GM12878 (cell line): ENCODE measurements around the gene NNMT. TPM values are rescaled to one million over a fixed set of nuclear protein-coding genes. Genes with fewer than 3 reads are reported as not detected.

Experiments
- ATAC-seq: fragments of 200-7000 bp; cut with Tn5 transposase; 3 replicates; pipeline ENCODE4 v1.9.1; 2020; ENCODE audit warnings: mild to moderate bottlenecking, moderate library complexity
- BruUV-seq: library from RNA; stranded (reverse); fragments of 400-500 nt; replicated peaks from 2 replicates; lab custom pipeline; 2021; lab: Mats Ljungman, UMichigan
- CTCF ChIA-PET: fragments of 300-600 bp; sonication (Branson Sonifier 250); formaldehyde crosslinking; extraction: SDS; loops from one replicate; lab custom pipeline; 2021; ENCODE audit warnings: inconsistent platforms; lab: Yijun Ruan, JAX
- POLR2A ChIA-PET: fragments of 350-600 bp; formaldehyde crosslinking; extraction: SDS; loops from one replicate; lab custom pipeline; 2021; ENCODE audit warnings: inconsistent platforms; lab: Charles Lee
- RAD21 ChIA-PET: fragments of 300-600 bp; sonication (Branson Sonifier 250); formaldehyde crosslinking; loops from one replicate; lab custom pipeline; 2023; ENCODE audit warnings: antibody characterized with exemption; ENCODE audit not compliant: unreplicated experiment; lab: Charles Lee
- SMC1A ChIA-PET: fragments of 300-600 bp; sonication (Branson Sonifier 250); formaldehyde crosslinking; loops from one replicate; lab custom pipeline; 2023; ENCODE audit not compliant: unreplicated experiment, uncharacterized antibody; lab: Charles Lee
- DNase-seq: peaks from one replicate; pipeline ENCODE4 v3.0.0-alpha.2; 2011; ENCODE audit warnings: low read depth, low spot score
- FAIRE-seq: peaks from 3 replicates; lab custom pipeline; 2011; peaks lifted over from hg19 to GRCh38; lab: Jason Lieb, UNC
- H2AFZ ChIP-seq: 2 replicates; pipeline ENCODE4 v1.6.0; 2011; ENCODE audit warnings: low read depth, low read length, control low read depth; ENCODE audit not compliant: control insufficient read depth
- H3K27ac ChIP-seq: 2 replicates; pipeline ENCODE4 v1.5.1; 2011; ENCODE audit warnings: control low read depth; ENCODE audit not compliant: control insufficient read depth, insufficient read depth
- H3K27me3 ChIP-seq, 2 experiments: replicated peaks in 1 of 2; 2 replicates each; pipeline versions ENCODE4 v1.6.0 to v1.6.1; 2011; ENCODE audit warnings: low read length in 1 of 2; ENCODE audit not compliant: control insufficient read depth in 2 of 2, insufficient read depth in 2 of 2
- H3K36me3 ChIP-seq, 2 experiments: 2 replicates each; pipeline ENCODE4 v1.5.1; 2011; ENCODE audit warnings: low read length in 1 of 2; ENCODE audit not compliant: control insufficient read depth in 2 of 2, insufficient read depth in 2 of 2
- H3K4me1 ChIP-seq: 2 replicates; pipeline ENCODE4 v1.6.1; 2011; ENCODE audit warnings: mild to moderate bottlenecking, low read length, moderate library complexity, mixed read lengths; ENCODE audit not compliant: control insufficient read depth, insufficient read depth
- H3K4me2 ChIP-seq: 2 replicates; pipeline ENCODE4 v1.6.0; 2011; ENCODE audit warnings: control low read depth; ENCODE audit not compliant: control insufficient read depth, insufficient read depth
- H3K4me3 ChIP-seq: fragments of 200-600 bp; sonication (generic); 2 replicates; pipeline ENCODE4 v1.5.1; 2016
- H3K79me2 ChIP-seq: 2 replicates; pipeline ENCODE4 v1.6.0; 2011; ENCODE audit warnings: low read length; ENCODE audit not compliant: control insufficient read depth, insufficient read depth
- H3K9ac ChIP-seq: 2 replicates; pipeline ENCODE4 v1.8.0; 2011; ENCODE audit warnings: low read length, control low read depth, mixed read lengths; ENCODE audit not compliant: control insufficient read depth, insufficient read depth
- H3K9me3 ChIP-seq: replicated peaks from 3 replicates; pipeline ENCODE4 v1.5.1; 2011; ENCODE audit warnings: mild to moderate bottlenecking, low read length; ENCODE audit not compliant: control insufficient read depth, insufficient read depth
- H4K20me1 ChIP-seq: 2 replicates; pipeline ENCODE4 v1.6.0; 2011; ENCODE audit not compliant: control insufficient read depth, insufficient read depth
- E2F4 ChIP-seq: IDR thresholded peaks from 2 replicates; pipeline ENCODE4 v1.6.1; 2012; ENCODE audit warnings: low read depth, low read length, improper control_type of control experiment
- EP300 ChIP-seq, 2 experiments: fragments of 150-350 bp in 1 of 2; IDR thresholded peaks; 2 replicates each; pipeline ENCODE4 v1.6.1; 2011 to 2012; ENCODE audit warnings: low read depth in 2 of 2, low read length in 2 of 2, borderline replicate concordance in 1 of 2, improper control_type of control experiment in 1 of 2, inconsistent platforms in 1 of 2; ENCODE audit not compliant: control insufficient read depth in 1 of 2
- IRF4 ChIP-seq: IDR thresholded peaks from 2 replicates; pipeline ENCODE4 v1.6.1; 2011; ENCODE audit warnings: low read depth, low read length
- LARP7 ChIP-seq: fragments of 450-650 bp; IDR thresholded peaks from 2 replicates; pipeline ENCODE4 v1.6.1; 2017; ENCODE audit warnings: mild to moderate bottlenecking
- MTA2 ChIP-seq: fragments of 450-650 bp; IDR thresholded peaks from 2 replicates; pipeline ENCODE4 v1.6.1; 2016; ENCODE audit warnings: low read depth, mild to moderate bottlenecking, moderate library complexity
- NBN ChIP-seq: fragments of 450-650 bp; IDR thresholded peaks from 2 replicates; pipeline ENCODE4 v1.6.1; 2016
- NFYA ChIP-seq: IDR thresholded peaks from 2 replicates; pipeline ENCODE4 v1.6.1; 2011; ENCODE audit warnings: low read depth, mild to moderate bottlenecking, low read length, improper control_type of control experiment, borderline replicate concordance
- RB1 ChIP-seq: fragments of 450-650 bp; formaldehyde crosslinking; IDR thresholded peaks from 2 replicates; pipeline ENCODE4 v1.6.1; 2017; ENCODE audit warnings: mild to moderate bottlenecking, borderline replicate concordance
- SKIL ChIP-seq: fragments of 450-650 bp; IDR thresholded peaks from 2 replicates; pipeline ENCODE4 v1.6.1; 2017; ENCODE audit warnings: mild to moderate bottlenecking, low read depth, inconsistent platforms; ENCODE audit not compliant: poor library complexity, severe bottlenecking
- SMARCA5 ChIP-seq: fragments of 450-650 bp; IDR thresholded peaks from 2 replicates; pipeline ENCODE4 v1.6.1; 2017; ENCODE audit warnings: mild to moderate bottlenecking
- SP1 ChIP-seq: IDR thresholded peaks from one replicate; pipeline ENCODE4 v1.6.1; 2011; ENCODE audit warnings: low read depth, low read length
- SUZ12 ChIP-seq: fragments of 200-600 bp; sonication (generic); IDR thresholded peaks from one replicate; pipeline ENCODE4 v1.6.1; 2018; ENCODE audit warnings: antibody characterized with exemption, mild to moderate bottlenecking; ENCODE audit not compliant: unreplicated experiment
- TAF1 ChIP-seq: IDR thresholded peaks from 2 replicates; pipeline ENCODE4 v1.6.1; 2011; ENCODE audit warnings: mild to moderate bottlenecking, low read depth, low read length, borderline replicate concordance
- TCF12 ChIP-seq: IDR thresholded peaks from 2 replicates; pipeline ENCODE4 v1.6.1; 2011; ENCODE audit warnings: low read depth, mild to moderate bottlenecking, low read length
- YBX1 ChIP-seq: fragments of 450-650 bp; IDR thresholded peaks from 2 replicates; pipeline ENCODE4 v1.6.1; 2016; ENCODE audit warnings: antibody characterized with exemption
- WGBS: methylation state at CpG from one replicate; pipeline ENCODE4 v1.1.6; 2016; ENCODE audit warnings: low lambda C conversion rate; ENCODE audit not compliant: insufficient replicate concordance, insufficient coverage; ENCODE audit errors: missing lambda C conversion rate; 5-methylcytosine and 5-hydroxymethylcytosine counted together
- in situ Hi-C: fragments of 300-500 bp; cut with MboI; formaldehyde crosslinking; loops from 9 replicates; pipeline ENCODE4 v1.14.3; 2018; ENCODE audit warnings: mixed read lengths
- intact Hi-C: fragments of 100-400 bp; cut with micrococcal nuclease; formaldehyde crosslinking; loops from one replicate; pipeline ENCODE4 v1.14.2; 2022; ENCODE audit not compliant: unreplicated experiment
- polyA plus RNA-seq, 11 experiments: library from polyadenylated mRNA; depleted of rRNA in 4 of 11; unstranded in 6 of 11; stranded (reverse) in 5 of 11; fragments of >200 nt; fragmentation: Nextera tagmentation in 4 of 11; fragmentation: Illumina TruSeq in 1 of 11; extraction: Ambion mirVana in 4 of 11; extraction: Trizol in 1 of 11; gene quantifications; 1 replicate in 1 of 11; 2 replicates in 10 of 11; pipeline versions ENCODE4 v1.2.1 to v1.2.3, GENCODE V29; 2011 to 2016; ENCODE audit warnings: inconsistent platforms in 2 of 11, missing spikeins in 2 of 11, low read depth in 1 of 11
- total RNA-seq, 4 experiments: library from RNA; depleted of rRNA in 3 of 4; stranded (reverse); fragments of >200 nt in 3 of 4; fragmentation: Illumina TruSeq in 1 of 4; extraction: Trizol in 1 of 4; gene quantifications; 2 replicates each; pipeline versions ENCODE4 v1.2.1 to v1.2.3, GENCODE V29; 2013 to 2021
- TF ChIP-seq, protein P1 (sequence below): IDR thresholded peaks from 2 replicates; pipeline ENCODE4 v1.6.1; 2011; ENCODE audit warnings: borderline replicate concordance, low read depth, mild to moderate bottlenecking, moderate library complexity, mixed read lengths, low read length; ENCODE audit not compliant: insufficient read depth; ENCODE audit errors: extremely low read length
- TF ChIP-seq, protein P2 (sequence below): fragments of 450-650 bp; IDR thresholded peaks from 2 replicates; pipeline ENCODE4 v1.6.1; 2014; ENCODE audit warnings: mild to moderate bottlenecking

Gene NNMT
- total and polyA plus RNA-seq, 10 of the 15 experiments (the other 5 are each of a cell fraction or from before 2014, with no cell fraction given), result 0.46 TPM; not detected in 9

DNA sequence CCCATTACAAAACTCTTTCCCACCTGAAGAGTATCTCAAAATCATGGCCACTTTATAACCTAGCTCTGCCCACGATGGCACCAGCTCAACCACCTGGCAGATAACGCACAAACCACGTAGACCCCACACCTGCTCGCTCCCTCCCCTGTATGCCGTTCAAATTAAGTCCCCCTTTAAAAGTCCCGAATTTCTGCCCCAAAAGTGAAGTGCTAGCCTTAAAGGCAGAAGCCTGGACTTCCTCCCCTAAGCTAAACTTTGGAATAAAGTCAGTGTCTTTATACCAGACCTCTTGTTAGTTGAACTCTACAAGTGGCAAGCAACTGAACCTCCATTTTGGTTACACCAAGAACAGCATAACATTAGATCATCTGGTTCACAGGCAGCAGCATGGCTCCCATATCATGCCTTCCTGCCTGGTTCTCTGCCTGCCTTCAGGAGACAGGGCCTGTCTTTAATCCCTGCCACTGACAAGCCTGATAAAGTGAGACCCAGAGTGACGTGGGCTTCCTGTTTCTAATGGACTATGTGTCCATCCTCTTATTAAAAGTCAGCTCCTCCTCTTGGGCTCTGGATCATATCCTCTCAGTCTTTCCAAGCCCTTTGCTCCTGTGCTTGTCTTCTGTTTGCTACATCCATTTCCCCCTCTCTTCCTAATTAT is 32.6 kb upstream of the NNMT start:
- H2AFZ ChIP-seq, result no peak overlapping the region
- in situ Hi-C loops (loop anchor here (5.0 to 10.0 kb wide), 4 partner anchors 271 to 959 kb away; no protein-coding TSS in a partner anchor), intact Hi-C loops (loop anchor here (5.0 kb wide), 3 partner anchors 226 to 956 kb away; no protein-coding TSS in a partner anchor)
- DNase-seq (no peak), FAIRE-seq (no peak), ATAC-seq (no peak)
- peaks cover 0 to 3% of the 10 kb centered on the region in 2 experiments; a peak in 1 of 4 replicates for H3K27me3 ChIP-seq
- no TSS peak for BruUV-seq
- H3K4me2 ChIP-seq, result no peak overlapping the region
- no peak overlapping the region for H3K9ac ChIP-seq
- ChIA-PET RAD21 (interaction anchor here (1.5 to 4.3 kb wide), 2 partner anchors 269 to 368 kb away, joined by 6 to 17 read pairs; no protein-coding TSS in a partner anchor), CTCF (interaction anchor here (0.7 to 8.8 kb wide), 3 partner anchors 270 to 1027 kb away, joined by 3 to 120 read pairs (median 83); no protein-coding TSS in a partner anchor), POLR2A (no interaction called here), SMC1A (interaction anchor here (7.1 kb wide), 1 partner anchor 367 kb away, joined by 40 read pairs; no protein-coding TSS in a partner anchor)
- H3K79me2 ChIP-seq, result no peaks in the 10 kb centered on the region
- no peak overlapping the region for H3K27ac ChIP-seq
- no peak overlapping the region for H3K4me3 ChIP-seq
- H3K9me3 ChIP-seq, result no peaks in the 10 kb centered on the region
- TF ChIP-seq NBN, result no peak
- no peak for TF ChIP-seq SKIL
- TF ChIP-seq YBX1, result no peak
- no peak for TF ChIP-seq EP300 (IDR thresholded peaks at IDR 0.05; ENCODE audit: borderline replicate concordance in 1 of 2, control insufficient read depth in 1 of 2, low read depth in 2 of 2, low read length in 2 of 2)
- no peak for TF ChIP-seq SMARCA5
- TF ChIP-seq TCF12, result no peak
- TF ChIP-seq E2F4, result no peak
- TF ChIP-seq IRF4, result no peak
- TF ChIP-seq, protein P1, sequence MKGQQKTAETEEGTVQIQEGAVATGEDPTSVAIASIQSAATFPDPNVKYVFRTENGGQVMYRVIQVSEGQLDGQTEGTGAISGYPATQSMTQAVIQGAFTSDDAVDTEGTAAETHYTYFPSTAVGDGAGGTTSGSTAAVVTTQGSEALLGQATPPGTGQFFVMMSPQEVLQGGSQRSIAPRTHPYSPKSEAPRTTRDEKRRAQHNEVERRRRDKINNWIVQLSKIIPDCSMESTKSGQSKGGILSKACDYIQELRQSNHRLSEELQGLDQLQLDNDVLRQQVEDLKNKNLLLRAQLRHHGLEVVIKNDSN, result no peak
- TF ChIP-seq LARP7, result no peak
- TF ChIP-seq NFYA, result no peak
- TF ChIP-seq TAF1, result no peak
- TF ChIP-seq SUZ12, result no peak
- no peak for TF ChIP-seq RB1
- no peak for TF ChIP-seq SP1
- TF ChIP-seq MTA2, result no peak
- TF ChIP-seq, protein P2, sequence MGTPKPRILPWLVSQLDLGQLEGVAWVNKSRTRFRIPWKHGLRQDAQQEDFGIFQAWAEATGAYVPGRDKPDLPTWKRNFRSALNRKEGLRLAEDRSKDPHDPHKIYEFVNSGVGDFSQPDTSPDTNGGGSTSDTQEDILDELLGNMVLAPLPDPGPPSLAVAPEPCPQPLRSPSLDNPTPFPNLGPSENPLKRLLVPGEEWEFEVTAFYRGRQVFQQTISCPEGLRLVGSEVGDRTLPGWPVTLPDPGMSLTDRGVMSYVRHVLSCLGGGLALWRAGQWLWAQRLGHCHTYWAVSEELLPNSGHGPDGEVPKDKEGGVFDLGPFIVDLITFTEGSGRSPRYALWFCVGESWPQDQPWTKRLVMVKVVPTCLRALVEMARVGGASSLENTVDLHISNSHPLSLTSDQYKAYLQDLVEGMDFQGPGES, result no peak
- H3K4me1 ChIP-seq, result no peaks in the 10 kb centered on the region
- whole genome bisulfite sequencing, result 40% methylated on average over 7 of the region's 7 CpGs
- H4K20me1 ChIP-seq, result no peaks in the 10 kb centered on the region; the same call in 1 of the 2 replicates
- no peaks in the 10 kb centered on the region for H3K36me3 ChIP-seq
